Nephron progenitor cell (in vitro differentiated cells): ENCODE measurements around the gene RPL15.

Source experiments
- DNase-seq: peaks from one replicate; pipeline ENCODE4 v3.0.0; 2021
- H3K27ac Mint-ChIP-seq: 2 replicates; pipeline ENCODE4 v1.8.0; 2021; ENCODE audit warnings: mild to moderate bottlenecking, moderate library complexity, mixed read lengths
- H3K27me3 Mint-ChIP-seq: 2 replicates; pipeline ENCODE4 v1.8.0; 2021; ENCODE audit warnings: mild to moderate bottlenecking, low read depth, mixed read lengths; ENCODE audit not compliant: poor library complexity
- H3K36me3 Mint-ChIP-seq: 2 replicates; pipeline ENCODE4 v1.8.0; 2021; ENCODE audit warnings: low read depth, mixed read lengths
- H3K4me1 Mint-ChIP-seq: 2 replicates; pipeline ENCODE4 v1.8.0; 2021; ENCODE audit warnings: mixed read lengths
- H3K4me3 Mint-ChIP-seq: 2 replicates; pipeline ENCODE4 v1.8.0; 2021; ENCODE audit warnings: mild to moderate bottlenecking, moderate library complexity, mixed read lengths
- H3K9me3 Mint-ChIP-seq: 2 replicates; pipeline ENCODE4 v1.8.0; 2021; ENCODE audit warnings: mild to moderate bottlenecking, moderate library complexity, mixed read lengths
- TF ChIP-seq, protein P1 (sequence below): fragments of 200-600 bp; sonication (generic); IDR thresholded peaks from 2 replicates; pipeline ENCODE4 v1.5.0; 2021; ENCODE audit warnings: antibody characterized with exemption

RPL15 gene

GRCh38 chr3:23928524-23928923 is 11.6 kb downstream of the RPL15 start:
- peaks cover 9% of the 10 kb centered on the region for H3K9me3 Mint-ChIP-seq
- H3K36me3 Mint-ChIP-seq: peaks cover 9% of the 10 kb centered on the region
- no peaks in the 10 kb centered on the region for H3K27me3 Mint-ChIP-seq
- H3K4me1 Mint-ChIP-seq: peaks cover 32% of the 10 kb centered on the region
- TF ChIP-seq, protein P1, sequence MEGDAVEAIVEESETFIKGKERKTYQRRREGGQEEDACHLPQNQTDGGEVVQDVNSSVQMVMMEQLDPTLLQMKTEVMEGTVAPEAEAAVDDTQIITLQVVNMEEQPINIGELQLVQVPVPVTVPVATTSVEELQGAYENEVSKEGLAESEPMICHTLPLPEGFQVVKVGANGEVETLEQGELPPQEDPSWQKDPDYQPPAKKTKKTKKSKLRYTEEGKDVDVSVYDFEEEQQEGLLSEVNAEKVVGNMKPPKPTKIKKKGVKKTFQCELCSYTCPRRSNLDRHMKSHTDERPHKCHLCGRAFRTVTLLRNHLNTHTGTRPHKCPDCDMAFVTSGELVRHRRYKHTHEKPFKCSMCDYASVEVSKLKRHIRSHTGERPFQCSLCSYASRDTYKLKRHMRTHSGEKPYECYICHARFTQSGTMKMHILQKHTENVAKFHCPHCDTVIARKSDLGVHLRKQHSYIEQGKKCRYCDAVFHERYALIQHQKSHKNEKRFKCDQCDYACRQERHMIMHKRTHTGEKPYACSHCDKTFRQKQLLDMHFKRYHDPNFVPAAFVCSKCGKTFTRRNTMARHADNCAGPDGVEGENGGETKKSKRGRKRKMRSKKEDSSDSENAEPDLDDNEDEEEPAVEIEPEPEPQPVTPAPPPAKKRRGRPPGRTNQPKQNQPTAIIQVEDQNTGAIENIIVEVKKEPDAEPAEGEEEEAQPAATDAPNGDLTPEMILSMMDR: no peak
- no peak overlapping the region for H3K27ac Mint-ChIP-seq
- no peak for DNase-seq
- no peak overlapping the region for H3K4me3 Mint-ChIP-seq

GRCh38 chr3:23931597-23931996 is 14.7 kb downstream of the RPL15 start:
- Mint-ChIP-seq H3K4me3 (no peak overlapping the region), H3K36me3 (no peaks in the 10 kb centered on the region), H3K9me3 (no peaks in the 10 kb centered on the region), H3K4me1 (peaks cover 22% of the 10 kb centered on the region), H3K27ac (no peak overlapping the region), H3K27me3 (no peaks in the 10 kb centered on the region)
- TF ChIP-seq, protein P1: no peak
- DNase-seq: no peak

DNA sequence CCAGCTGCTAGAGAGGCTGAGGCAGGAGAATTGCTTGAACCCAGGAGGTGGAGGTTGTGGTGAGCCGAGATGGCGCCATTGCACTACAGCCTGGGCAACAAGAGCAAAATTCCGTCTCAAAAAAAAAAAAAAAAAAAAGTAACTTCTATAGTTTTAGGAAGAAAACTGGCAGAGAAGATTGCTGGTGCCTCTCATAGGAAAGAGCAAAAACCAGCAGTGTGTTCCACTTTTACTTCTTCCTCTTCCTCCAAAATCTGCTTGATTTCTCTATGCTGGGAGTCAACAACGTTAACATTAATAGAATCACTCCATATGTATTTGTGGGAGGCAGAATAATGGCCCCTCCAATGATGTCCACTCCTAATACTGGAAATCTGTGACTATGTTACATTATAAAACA is 15.6 kb downstream of the RPL15 start:
- TF ChIP-seq, protein P1: no peak
- no peak for DNase-seq
- H3K36me3 Mint-ChIP-seq: no peaks in the 10 kb centered on the region
- no peaks in the 10 kb centered on the region for H3K27me3 Mint-ChIP-seq
- peaks cover 19% of the 10 kb centered on the region for H3K4me1 Mint-ChIP-seq
- H3K4me3 Mint-ChIP-seq: no peak overlapping the region
- H3K9me3 Mint-ChIP-seq: no peaks in the 10 kb centered on the region
- no peak overlapping the region for H3K27ac Mint-ChIP-seq

GRCh38 chr3:23934253-23934652 is 17.3 kb downstream of the RPL15 start:
- H3K36me3 Mint-ChIP-seq: no peaks in the 10 kb centered on the region
- peaks cover 14% of the 10 kb centered on the region for H3K4me1 Mint-ChIP-seq
- H3K27me3 Mint-ChIP-seq: peaks cover 6% of the 10 kb centered on the region
- no peak overlapping the region for H3K4me3 Mint-ChIP-seq
- DNase-seq: no peak
- H3K9me3 Mint-ChIP-seq: no peaks in the 10 kb centered on the region
- TF ChIP-seq, protein P1: no peak
- H3K27ac Mint-ChIP-seq: no peak overlapping the region

GRCh38 chr3:23937296-23937695 is 20.4 kb downstream of the RPL15 start:
- H3K9me3 Mint-ChIP-seq: no peaks in the 10 kb centered on the region
- H3K27me3 Mint-ChIP-seq: peaks cover 6% of the 10 kb centered on the region
- H3K4me1 Mint-ChIP-seq: no peaks in the 10 kb centered on the region
- TF ChIP-seq, protein P1: no peak
- H3K36me3 Mint-ChIP-seq: no peaks in the 10 kb centered on the region
- no peak overlapping the region for H3K27ac Mint-ChIP-seq
- DNase-seq: no peak
- H3K4me3 Mint-ChIP-seq: no peak overlapping the region

DNA sequence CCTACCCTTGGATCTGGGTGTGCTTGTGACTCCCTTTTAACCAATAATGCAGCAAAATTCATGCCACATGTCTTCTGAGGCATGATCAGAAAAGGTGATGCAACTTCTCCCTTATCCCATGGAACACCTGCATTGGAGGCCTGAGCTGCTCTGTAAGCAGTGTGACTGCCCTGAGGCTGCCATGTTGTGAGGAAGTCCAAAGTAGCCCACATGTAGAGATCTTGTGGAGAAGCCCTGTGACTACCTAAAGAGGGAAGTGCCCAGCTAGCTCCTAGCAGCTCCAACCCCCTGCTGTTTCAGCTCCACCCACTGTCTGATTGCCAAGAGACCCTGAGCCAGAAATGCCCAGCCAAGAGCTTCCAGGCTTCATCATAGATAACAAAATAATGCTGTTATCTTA is 21.8 kb downstream of the RPL15 start:
- Mint-ChIP-seq H3K9me3 (no peaks in the 10 kb centered on the region), H3K4me1 (peaks cover 8% of the 10 kb centered on the region), H3K27me3 (peaks cover 6% of the 10 kb centered on the region), H3K27ac (no peak overlapping the region), H3K36me3 (no peaks in the 10 kb centered on the region), H3K4me3 (no peak overlapping the region)
- TF ChIP-seq, protein P1: no peak
- DNase-seq: no peak
